ENCODE measurements around the gene NFXL1.

- TF ChIP-seq GATA2 (IDR thresholded peaks at IDR 0.05; ENCODE audit: low read depth, low read length), result no peak
- no peak for TF ChIP-seq GATA3 (IDR thresholded peaks at IDR 0.05; ENCODE audit: low read depth, low read length)
Measured at GRCh38 chr4:47848041-47848440, 66.3 kb downstream of the NFXL1 start.
